Adrenal gland (tissue), 12 donors: ENCODE data around the gene CNTNAP2. TPM values are rescaled to one million over a fixed set of nuclear protein-coding genes. Genes with fewer than 3 reads are reported as not detected.

Source experiments
- DNase-seq, 7 donors: peaks; one replicate each; pipeline ENCODE4 v3.0.0-alpha.2; 2019 to 2020
- H3K27ac ChIP-seq, 5 donors: fragments of 200-600 bp; sonication (generic) in 4 of 5; 1 replicate in 3 of 5; 2 replicates in 2 of 5; pipeline versions ENCODE4 v1.5.1 to v1.8.0; 2016 to 2020; ENCODE audit warnings: mild to moderate bottlenecking in 1 of 5
- H3K27me3 ChIP-seq: fragments of 200-600 bp; 2 replicates; pipeline ENCODE4 v1.8.0; 2021
- H3K36me3 ChIP-seq, 2 donors: fragments of 200-600 bp; replicated peaks in 1 of 2; 1 replicate in 1 of 2; 2 replicates in 1 of 2; pipeline versions ENCODE4 v1.5.1 to v1.8.0; 2018 to 2022
- H3K4me1 ChIP-seq, 2 donors: fragments of 200-600 bp; replicated peaks in 1 of 2; 1 replicate in 1 of 2; 2 replicates in 1 of 2; pipeline versions ENCODE4 v1.5.1 to v1.8.0; 2018 to 2021
- H3K4me3 ChIP-seq, 4 donors: fragments of 200-600 bp; sonication (generic) in 3 of 4; one replicate each; pipeline ENCODE4 v1.5.1; 2016 to 2018
- H3K9me3 ChIP-seq, 3 donors: fragments of 200-600 bp; sonication (generic) in 1 of 3; replicated peaks in 1 of 3; 1 replicate in 2 of 3; 2 replicates in 1 of 3; pipeline versions ENCODE4 v1.5.1 to v1.8.0; 2016 to 2021
- POLR2A ChIP-seq, 2 donors: fragments of 450-650 bp; IDR thresholded peaks; one replicate each; pipeline ENCODE4 v1.6.1; 2017; ENCODE audit warnings: antibody characterized with exemption in 2 of 2, mild to moderate bottlenecking in 2 of 2, moderate library complexity in 1 of 2
- WGBS, 4 donors: extraction: QIAGEN DNeasy Blood & Tissue Kit in 2 of 4; methylation state at CpG; one replicate each; pipeline versions ENCODE4 v1.1.5 to v1.1.7; 2013 to 2017; 5-methylcytosine and 5-hydroxymethylcytosine counted together
- intact Hi-C, 2 donors: fragments of 100-400 bp; cut with DNase I; formaldehyde crosslinking; loops; one replicate each; pipeline versions ENCODE4 v1.14.1 to v1.15.0; 2022 to 2023
- polyA plus RNA-seq, 3 donors: library from polyadenylated mRNA; stranded (reverse); fragments of 200-250 nt in 2 of 3; fragments of 350-450 nt in 1 of 3; fragmentation: Illumina TruSeq in 1 of 3; extraction: RNeasy Lipid Tissue Mini Kit (QIAGEN cat#74804) in 1 of 3; gene quantifications; one replicate each; pipeline ENCODE4 v1.2.3, GENCODE V29; 2013 to 2014
- total RNA-seq, 9 donors: library from RNA; depleted of rRNA in 4 of 9; stranded (reverse); fragments of >200 nt in 4 of 9; fragments of 120-200 nt in 1 of 9; fragmentation: NEBNext Ultra II Directional in 1 of 9; extraction: Animal tissue kit (Norgen Biotek cat#: 25700) in 1 of 9; gene quantifications; one replicate each; pipeline versions ENCODE4 v1.1.0 to v1.2.4, GENCODE V29; 2013 to 2023
- TF ChIP-seq, protein P1 (sequence below), 6 experiments: fragments of 450-650 bp in 4 of 6; fragments of 200-600 bp in 2 of 6; sonication (generic) in 1 of 6; IDR thresholded peaks; 1 replicate in 5 of 6; 2 replicates in 1 of 6; pipeline versions ENCODE4 v1.5.1 to v1.8.0; 2016 to 2021; ENCODE audit warnings: antibody characterized with exemption in 6 of 6, mild to moderate bottlenecking in 2 of 6, moderate library complexity in 1 of 6
- donor health status: healthy with polysubstance abuse.
- donor health status: Bipolar disorder and iron deficiency.
- donor health status: DM: yes; HTN: yes; CAD: no.
- donor health status: DM: no; HTN: no; CAD: no.
- donor health status: DM: no; HTN: no; CAD: no.
- donor health status: DM: yes; HTN: yes; CAD: no.

CNTNAP2 gene
- total and polyA plus RNA-seq, 12 donors = 0.14 to 6.3 (median 1.8) TPM; not detected in 2

DNA sequence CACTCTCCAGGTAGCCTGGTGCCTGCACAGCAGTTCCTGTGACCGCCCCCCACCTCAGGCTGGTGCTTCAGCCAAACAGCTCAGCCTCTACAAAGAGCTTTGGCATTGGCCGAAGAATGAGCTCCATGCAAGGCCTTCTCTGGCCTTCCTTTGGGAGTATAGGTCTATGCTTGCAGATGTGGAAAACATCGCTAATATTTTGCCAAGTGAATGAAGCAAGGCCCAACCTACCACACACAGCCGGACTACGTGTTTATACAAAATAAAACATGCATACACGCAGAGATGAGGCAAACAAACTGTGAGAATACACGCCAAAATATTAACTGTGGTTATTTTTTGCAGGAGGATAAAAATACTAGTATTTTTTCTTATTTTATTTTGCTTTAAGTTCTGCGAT, 2057.8 kb downstream of the CNTNAP2 start:
- Histone ChIP-seq H3K27ac (no peak overlapping the region), H3K4me3 (no peak overlapping the region), H3K9me3 (no peaks in the 10 kb centered on the region), H3K36me3 (no peaks in the 10 kb centered on the region), H3K27me3 (no peaks in the 10 kb centered on the region), H3K4me1 (no peaks in the 10 kb centered on the region)
- intact Hi-C loops = no loop called here
- no peak for DNase-seq
- no peak for TF ChIP-seq POLR2A (IDR thresholded peaks at IDR 0.05)
- TF ChIP-seq, protein P1, sequence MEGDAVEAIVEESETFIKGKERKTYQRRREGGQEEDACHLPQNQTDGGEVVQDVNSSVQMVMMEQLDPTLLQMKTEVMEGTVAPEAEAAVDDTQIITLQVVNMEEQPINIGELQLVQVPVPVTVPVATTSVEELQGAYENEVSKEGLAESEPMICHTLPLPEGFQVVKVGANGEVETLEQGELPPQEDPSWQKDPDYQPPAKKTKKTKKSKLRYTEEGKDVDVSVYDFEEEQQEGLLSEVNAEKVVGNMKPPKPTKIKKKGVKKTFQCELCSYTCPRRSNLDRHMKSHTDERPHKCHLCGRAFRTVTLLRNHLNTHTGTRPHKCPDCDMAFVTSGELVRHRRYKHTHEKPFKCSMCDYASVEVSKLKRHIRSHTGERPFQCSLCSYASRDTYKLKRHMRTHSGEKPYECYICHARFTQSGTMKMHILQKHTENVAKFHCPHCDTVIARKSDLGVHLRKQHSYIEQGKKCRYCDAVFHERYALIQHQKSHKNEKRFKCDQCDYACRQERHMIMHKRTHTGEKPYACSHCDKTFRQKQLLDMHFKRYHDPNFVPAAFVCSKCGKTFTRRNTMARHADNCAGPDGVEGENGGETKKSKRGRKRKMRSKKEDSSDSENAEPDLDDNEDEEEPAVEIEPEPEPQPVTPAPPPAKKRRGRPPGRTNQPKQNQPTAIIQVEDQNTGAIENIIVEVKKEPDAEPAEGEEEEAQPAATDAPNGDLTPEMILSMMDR (IDR thresholded peaks at IDR 0.05) = no peak
- WGBS, 4 donors = 79 to 92% (median 86%) methylated on average over 7 to 8 of the region's 8 CpGs

DNA sequence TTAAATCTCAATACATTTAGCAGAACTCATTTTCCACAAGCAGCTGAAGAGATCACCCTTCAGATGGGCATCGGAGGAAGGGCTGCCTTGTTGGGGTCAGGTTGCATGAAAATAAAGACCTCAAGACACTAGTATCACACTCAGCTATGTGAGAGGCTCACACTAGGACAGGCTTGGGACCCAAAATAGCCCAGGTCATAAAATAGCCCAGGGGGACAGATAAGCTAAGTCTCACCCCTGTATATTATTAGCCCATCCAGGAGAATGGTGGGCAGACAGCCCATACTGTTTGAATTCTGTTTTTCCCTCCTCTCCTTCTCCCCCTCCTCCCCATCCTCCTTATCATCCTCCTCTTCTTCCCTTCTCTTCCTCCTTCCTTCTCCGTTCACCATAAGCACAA, 2058.9 kb downstream of the CNTNAP2 start:
- TF ChIP-seq, protein P1 (IDR thresholded peaks at IDR 0.05) = no peak
- TF ChIP-seq POLR2A (IDR thresholded peaks at IDR 0.05) = no peak
- 81 to 93% (median 88%) methylated on average over 2 of the region's 2 CpGs for WGBS, 4 donors
- intact Hi-C loops = no loop called here
- H3K4me3 ChIP-seq = no peak overlapping the region
- no peak overlapping the region for H3K27ac ChIP-seq
- H3K36me3 ChIP-seq = no peaks in the 10 kb centered on the region
- no peak for DNase-seq
- H3K4me1 ChIP-seq = no peaks in the 10 kb centered on the region
- H3K27me3 ChIP-seq = no peaks in the 10 kb centered on the region
- H3K9me3 ChIP-seq = no peaks in the 10 kb centered on the region

DNA sequence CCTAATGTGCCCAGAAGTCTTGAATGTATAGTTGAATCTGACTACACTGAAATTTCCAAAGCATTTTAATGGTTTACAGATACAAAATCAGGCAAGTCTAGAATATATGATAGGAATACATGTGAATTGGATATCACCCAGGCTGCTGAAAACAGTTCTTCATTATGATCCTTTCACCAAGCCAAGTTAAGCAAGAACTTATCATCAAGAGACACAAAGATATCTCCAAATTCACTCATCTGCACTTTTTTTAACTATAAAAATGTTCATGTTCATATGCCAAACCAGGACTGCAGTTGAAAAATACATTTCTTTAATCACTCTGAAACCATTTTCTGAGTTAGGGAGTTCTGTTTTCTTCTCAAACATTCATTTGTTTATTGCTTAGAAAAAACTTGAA, 2061.4 kb downstream of the CNTNAP2 start:
- H3K9me3 ChIP-seq = no peaks in the 10 kb centered on the region
- TF ChIP-seq, protein P1 (IDR thresholded peaks at IDR 0.05) = no peak
- no peak for TF ChIP-seq POLR2A (IDR thresholded peaks at IDR 0.05)
- H3K4me3 ChIP-seq = no peak overlapping the region
- no peak overlapping the region for H3K27ac ChIP-seq
- H3K27me3 ChIP-seq = no peaks in the 10 kb centered on the region
- DNase-seq = no peak
- no peaks in the 10 kb centered on the region for H3K36me3 ChIP-seq
- no peaks in the 10 kb centered on the region for H3K4me1 ChIP-seq
- intact Hi-C loops = no loop called here

DNA sequence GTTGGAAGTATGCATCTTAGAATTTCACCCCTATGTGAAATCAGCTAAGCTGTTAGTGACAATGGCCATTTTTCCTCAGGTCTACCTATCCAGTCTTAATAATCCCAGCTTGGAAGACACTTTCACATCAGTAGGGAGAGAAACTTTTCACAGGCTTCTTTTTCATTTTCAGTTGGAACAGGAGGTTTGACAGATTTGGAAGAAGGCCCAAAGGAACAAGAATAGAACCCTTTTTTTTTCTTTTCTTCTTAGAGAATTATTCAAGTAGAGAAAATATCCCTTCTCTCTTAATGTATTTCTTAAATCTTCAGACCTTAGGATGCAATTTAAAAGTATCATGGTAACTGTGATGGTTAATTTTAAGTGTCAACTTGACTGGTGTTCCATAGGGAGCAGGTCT, 2063.5 kb downstream of the CNTNAP2 start:
- Histone ChIP-seq H3K4me3 (no peak overlapping the region), H3K9me3 (no peaks in the 10 kb centered on the region), H3K27ac (no peak overlapping the region), H3K4me1 (peaks cover 0 to 5% of the 10 kb centered on the region in 2 donors), H3K36me3 (no peaks in the 10 kb centered on the region), H3K27me3 (no peaks in the 10 kb centered on the region)
- intact Hi-C loops = no loop called here
- TF ChIP-seq, protein P1 (IDR thresholded peaks at IDR 0.05) = no peak
- no peak for TF ChIP-seq POLR2A (IDR thresholded peaks at IDR 0.05)
- no peak for DNase-seq
